Measurements from ENCODE around the gene TBX2. TPM values are rescaled to one million over a fixed set of nuclear protein-coding genes. Genes with fewer than 3 reads are reported as not detected.

Gene TBX2
- 228 and 273 TPM in 2 replicates for total RNA-seq
- polyA plus RNA-seq: 193 and 212 TPM in 2 replicates

DNA sequence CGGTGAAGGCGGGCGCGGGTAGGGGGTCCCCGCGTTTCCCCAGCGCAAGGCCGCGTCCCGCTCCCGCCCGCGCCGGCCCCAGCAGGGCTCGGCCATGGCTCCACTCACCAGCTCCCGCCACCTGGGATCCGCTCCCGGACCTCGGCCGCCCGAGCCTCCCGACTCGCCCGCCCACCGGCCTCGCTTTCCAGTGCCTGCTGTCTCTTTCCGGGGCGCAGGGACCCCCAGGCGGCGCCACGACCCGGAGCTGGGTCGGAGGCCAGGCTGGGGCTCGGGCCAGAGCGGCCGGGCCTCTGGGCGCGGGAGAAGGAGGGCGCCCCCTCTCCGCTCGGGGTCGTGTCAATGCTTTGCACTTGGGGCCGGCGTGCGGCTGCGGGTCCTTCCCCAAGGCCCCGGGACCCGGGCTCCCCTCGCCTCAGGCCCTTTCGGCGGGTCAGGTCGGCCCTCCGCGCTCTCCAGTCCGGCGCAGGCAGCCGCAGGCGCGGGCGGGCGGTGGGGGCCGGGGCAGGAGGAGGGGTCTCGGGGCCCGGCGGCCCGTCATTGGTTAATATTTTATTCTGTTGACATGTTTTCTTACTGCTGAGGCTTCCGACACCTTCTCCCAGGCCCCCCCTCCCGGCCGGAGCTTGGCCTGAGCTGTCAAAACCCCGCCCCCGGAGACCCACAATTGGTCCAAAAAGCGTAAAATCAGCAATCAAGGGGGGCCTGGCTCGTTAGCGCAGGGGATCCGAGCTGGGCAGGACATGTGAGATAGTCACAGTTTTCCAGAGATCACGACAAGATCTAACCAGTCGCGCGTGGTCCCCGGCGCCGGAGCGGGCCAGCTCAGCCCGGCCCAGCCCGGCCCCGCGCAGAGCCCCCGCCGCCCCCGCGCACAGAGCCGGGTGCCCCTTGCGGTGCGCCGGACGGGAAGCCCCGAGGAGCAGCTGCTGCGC is at the start of gene TBX2:
Gene TBX2 (plus strand): TSS at position 713 of the 935 bp plus-strand sequence. CDS start 334 bp downstream, outside the sequence.
- peak; percentile 94 to 96 for DNase-seq (ENCODE audit: low read depth in 1 of 2, low spot score in 1 of 2)
- no peak for TF ChIP-seq CTCF (IDR thresholded peaks at IDR 0.05; ENCODE audit: low read depth, low read length)

GRCh38 chr17:61351745-61352407 is 47.8 kb upstream of the TBX2 start:
- no peak for TF ChIP-seq CTCF (IDR thresholded peaks at IDR 0.05; ENCODE audit: low read depth, low read length)
- no peak overlapping the region for H3K4me3 ChIP-seq
- DNase-seq (ENCODE audit: low read depth in 1 of 2, low spot score in 1 of 2): no peak
- H3K4me1 ChIP-seq (ENCODE audit: low read depth): peaks cover 38% of the 10 kb centered on the region
- H3K36me3 ChIP-seq: no peaks in the 10 kb centered on the region
- H3K27me3 ChIP-seq: no peaks in the 10 kb centered on the region
- H3K27ac ChIP-seq: no peak overlapping the region
- no peaks in the 10 kb centered on the region for H3K9me3 ChIP-seq (ENCODE audit: low read depth)

More for the DNA sequence above, at the start of gene TBX2:
- no peaks in the 10 kb centered on the region for H3K9me3 ChIP-seq (ENCODE audit: low read depth)
- H3K36me3 ChIP-seq: peaks cover 13% of the 10 kb centered on the region
- peaks cover 32% of the 10 kb centered on the region for H3K27me3 ChIP-seq
- H3K4me1 ChIP-seq (ENCODE audit: low read depth): peaks cover 22% of the 10 kb centered on the region
- H3K27ac ChIP-seq: peak within 1 kb of the TSS; percentile 98
- H3K4me3 ChIP-seq: peak within 1 kb of the TSS; percentile 63

- H3K4me3 ChIP-seq: no peak overlapping the region
- H3K36me3 ChIP-seq: no peaks in the 10 kb centered on the region
- no peak for TF ChIP-seq CTCF (IDR thresholded peaks at IDR 0.05; ENCODE audit: low read depth, low read length)
- H3K27ac ChIP-seq: no peak overlapping the region
- H3K9me3 ChIP-seq (ENCODE audit: low read depth): no peaks in the 10 kb centered on the region
- peak in 1 of 2 donors; percentile 39 for DNase-seq (ENCODE audit: low read depth in 1 of 2, low spot score in 1 of 2)
- H3K4me1 ChIP-seq (ENCODE audit: low read depth): peaks cover 38% of the 10 kb centered on the region
- H3K27me3 ChIP-seq: no peaks in the 10 kb centered on the region
Measured at GRCh38 chr17:61352408-61352770, 47.3 kb upstream of the TBX2 start.

DNA sequence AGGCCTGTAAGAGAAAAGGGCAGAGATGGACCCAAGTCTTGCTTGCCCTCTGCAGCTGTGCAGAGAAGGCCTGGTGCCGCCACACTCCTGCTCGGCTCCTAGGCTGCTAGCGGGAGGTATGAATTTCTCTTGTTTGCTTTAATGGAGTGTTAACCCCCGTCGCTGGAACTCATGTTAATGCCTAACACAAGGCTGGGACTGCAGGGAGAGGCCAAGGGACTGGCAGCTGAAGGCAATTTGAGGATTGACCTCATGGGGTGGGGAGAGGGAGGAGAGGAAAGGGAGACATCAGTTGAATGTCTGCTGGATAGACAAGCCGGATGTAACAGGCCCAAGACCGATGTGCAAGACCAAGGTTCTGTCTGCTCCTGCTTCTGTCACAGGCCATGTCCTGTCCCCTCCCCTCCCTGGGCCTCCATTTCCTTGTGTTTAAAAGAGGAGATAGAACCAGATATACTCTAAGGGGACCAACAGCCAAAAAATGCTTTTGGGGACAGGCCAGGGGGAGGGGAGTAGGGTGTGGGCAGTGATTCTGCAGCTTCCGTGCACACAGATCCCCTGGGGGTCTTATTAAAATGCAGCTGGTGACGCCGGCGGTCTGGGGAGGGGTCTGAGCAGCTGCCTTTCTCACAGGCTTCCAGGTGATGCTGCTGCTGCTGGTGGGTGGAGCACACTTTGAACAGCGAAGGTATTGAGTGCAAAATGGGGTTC is 46.7 kb upstream of the TBX2 start:
- no peaks in the 10 kb centered on the region for H3K9me3 ChIP-seq (ENCODE audit: low read depth)
- H3K36me3 ChIP-seq: no peaks in the 10 kb centered on the region
- no peak overlapping the region for H3K27ac ChIP-seq
- DNase-seq (ENCODE audit: low read depth in 1 of 2, low spot score in 1 of 2): no peak
- no peaks in the 10 kb centered on the region for H3K27me3 ChIP-seq
- TF ChIP-seq CTCF (IDR thresholded peaks at IDR 0.05; ENCODE audit: low read depth, low read length): no peak
- no peak overlapping the region for H3K4me3 ChIP-seq
- peaks cover 38% of the 10 kb centered on the region for H3K4me1 ChIP-seq (ENCODE audit: low read depth)

GRCh38 chr17:61353615-61354014 is 46.0 kb upstream of the TBX2 start:
- no peak overlapping the region for H3K4me3 ChIP-seq
- no peaks in the 10 kb centered on the region for H3K9me3 ChIP-seq (ENCODE audit: low read depth)
- H3K27ac ChIP-seq: no peak overlapping the region
- no peaks in the 10 kb centered on the region for H3K27me3 ChIP-seq
- no peak for DNase-seq (ENCODE audit: low read depth in 1 of 2, low spot score in 1 of 2)
- H3K36me3 ChIP-seq: no peaks in the 10 kb centered on the region
- TF ChIP-seq CTCF (IDR thresholded peaks at IDR 0.05; ENCODE audit: low read depth, low read length): no peak
- H3K4me1 ChIP-seq (ENCODE audit: low read depth): peaks cover 38% of the 10 kb centered on the region

Data from cardiac muscle cell (in vitro differentiated cells and primary cell).